PFSK-1 (cell line): ENCODE data around the gene FBXW9.

Experiments used
- FOXP2 ChIP-seq: optimal IDR thresholded peaks from 2 replicates; pipeline ENCODE3; 2011; ENCODE audit warnings: borderline replicate concordance, control low read depth, inconsistent platforms; ENCODE audit not compliant: insufficient read depth; ENCODE audit errors: extremely low read length, extremely low read depth
- POLR2AphosphoS5 ChIP-seq: IDR thresholded peaks from 2 replicates; pipeline ENCODE4 v1.6.1; 2012; ENCODE audit warnings: low read depth, mild to moderate bottlenecking, control low read depth, low read length, moderate library complexity
- REST ChIP-seq, 2 experiments: IDR thresholded peaks; 2 replicates each; pipeline versions ENCODE4 v1.6.1 to v1.8.0; 2011 to 2012; ENCODE audit warnings: low read depth in 2 of 2, low read length in 2 of 2, control low read depth in 1 of 2, inconsistent platforms in 1 of 2, mild to moderate bottlenecking in 1 of 2, moderate library complexity in 1 of 2; ENCODE audit not compliant: insufficient read depth in 1 of 2
- SIN3A ChIP-seq: IDR thresholded peaks from 2 replicates; pipeline ENCODE4 v1.6.1; 2012; ENCODE audit warnings: mild to moderate bottlenecking, low read length, moderate library complexity, borderline replicate concordance; ENCODE audit not compliant: insufficient read depth
- TAF1 ChIP-seq: IDR thresholded peaks from 2 replicates; pipeline ENCODE4 v1.6.1; 2012; ENCODE audit warnings: low read length, control low read depth, borderline replicate concordance; ENCODE audit not compliant: insufficient read depth

- TF ChIP-seq POLR2AphosphoS5 (no peak), SIN3A (no peak), REST (IDR thresholded peaks at IDR 0.05; ENCODE audit: insufficient read depth in 1 of 2, low read depth in 2 of 2, low read length in 2 of 2) (no peak), FOXP2 (no peak), TAF1 (no peak)
These were observed 46.5 kb downstream of the FBXW9 start for GRCh38 chr19:12649941-12650340.
